Calu3 (cell line): ENCODE data around the gene ELAPOR1. TPM values are rescaled to one million over a fixed set of nuclear protein-coding genes. Genes with fewer than 3 reads are reported as not detected.

Experiments used
- BruUV-seq: library from RNA; stranded (reverse); fragments of 400-500 nt; replicated peaks from 2 replicates; lab custom pipeline; 2021; lab: Mats Ljungman, UMichigan
- CTCF ChIA-PET: fragments of 300-600 bp; sonication (Branson Sonifier 250); formaldehyde crosslinking; loops from one replicate; lab custom pipeline; 2022; ENCODE audit warnings: antibody characterized with exemption; lab: Charles Lee
- DNase-seq: peaks from one replicate; pipeline ENCODE4 v3.0.0; 2022
- H3K27ac Mint-ChIP-seq: one replicate; pipeline ENCODE4 v1.8.0; 2022; ENCODE audit warnings: mixed read lengths; ENCODE audit not compliant: unreplicated experiment
- H3K27me3 Mint-ChIP-seq: one replicate; pipeline ENCODE4 v1.8.0; 2022; ENCODE audit warnings: mixed read lengths; ENCODE audit not compliant: unreplicated experiment
- H3K36me3 Mint-ChIP-seq: one replicate; pipeline ENCODE4 v1.8.0; 2022; ENCODE audit warnings: mild to moderate bottlenecking, moderate library complexity, mixed read lengths; ENCODE audit not compliant: insufficient read depth, unreplicated experiment
- H3K4me1 Mint-ChIP-seq: one replicate; pipeline ENCODE4 v1.8.0; 2022; ENCODE audit warnings: mild to moderate bottlenecking, low read depth, mixed read lengths; ENCODE audit not compliant: unreplicated experiment
- H3K4me3 Mint-ChIP-seq: one replicate; pipeline ENCODE4 v1.8.0; 2022; ENCODE audit warnings: mild to moderate bottlenecking, low read depth, moderate library complexity, mixed read lengths; ENCODE audit not compliant: unreplicated experiment
- H3K9me3 Mint-ChIP-seq: one replicate; pipeline ENCODE4 v1.8.0; 2022; ENCODE audit warnings: low read depth, mixed read lengths; ENCODE audit not compliant: unreplicated experiment
- CTCF ChIP-seq: fragments of 200-600 bp; IDR thresholded peaks from one replicate; pipeline ENCODE4 v1.8.0; 2022; ENCODE audit warnings: antibody characterized with exemption; ENCODE audit not compliant: unreplicated experiment
- intact Hi-C: fragments of 100-400 bp; cut with micrococcal nuclease; formaldehyde crosslinking; loops from one replicate; pipeline ENCODE4 v1.10.0; 2022; ENCODE audit not compliant: unreplicated experiment
- total RNA-seq: library from RNA; stranded (reverse); gene quantifications from 2 replicates; pipeline ENCODE4 v1.2.3, GENCODE V29; 2022

Gene ELAPOR1
- total RNA-seq, 1 experiment from 2014 or later, result 0.45 TPM

GRCh38 chr1:109156916-109157385 lies 43.0 kb downstream of the ELAPOR1 start:
- intact Hi-C loops, result loop anchor here (2.0 to 5.0 kb wide), 2 partner anchors 24 to 35 kb away; no protein-coding TSS in a partner anchor

GRCh38 chr1:109158433-109158832 lies 44.5 kb downstream of the ELAPOR1 start:
- Mint-ChIP-seq H3K9me3 (no peaks in the 10 kb centered on the region), H3K4me3 (no peak overlapping the region), H3K4me1 (no peaks in the 10 kb centered on the region), H3K27me3 (peaks cover 12% of the 10 kb centered on the region), H3K36me3 (no peaks in the 10 kb centered on the region), H3K27ac (no peak overlapping the region)
- intact Hi-C loops, result loop anchor here (5.0 kb wide), 1 partner anchor 34 kb away; no protein-coding TSS in a partner anchor
- no peak for TF ChIP-seq CTCF
- no peak for DNase-seq
- no TSS peak for BruUV-seq
- CTCF ChIA-PET, result no interaction called here

More at GRCh38 chr1:109156916-109157385, 43.0 kb downstream of the ELAPOR1 start:
- Mint-ChIP-seq H3K4me3 (no peak overlapping the region), H3K36me3 (no peaks in the 10 kb centered on the region), H3K4me1 (peaks cover 9% of the 10 kb centered on the region), H3K9me3 (no peaks in the 10 kb centered on the region), H3K27me3 (no peaks in the 10 kb centered on the region), H3K27ac (no peak overlapping the region)
- BruUV-seq, result no TSS peak
- TF ChIP-seq CTCF, result no peak
- CTCF ChIA-PET, result no interaction called here
- peak; percentile 26 for DNase-seq

GRCh38 chr1:109159326-109159725 lies 45.4 kb downstream of the ELAPOR1 start:
- DNase-seq, result no peak
- Mint-ChIP-seq H3K4me3 (no peak overlapping the region), H3K9me3 (no peaks in the 10 kb centered on the region), H3K4me1 (no peaks in the 10 kb centered on the region), H3K36me3 (no peaks in the 10 kb centered on the region), H3K27me3 (peaks cover 13% of the 10 kb centered on the region), H3K27ac (no peak overlapping the region)
- CTCF ChIA-PET, result no interaction called here
- no TSS peak for BruUV-seq
- no peak for TF ChIP-seq CTCF
- intact Hi-C loops, result loop anchor here (5.0 kb wide), 1 partner anchor 33 kb away; no protein-coding TSS in a partner anchor

- intact Hi-C loops, result no loop called here
- peaks cover 13% of the 10 kb centered on the region for H3K27me3 Mint-ChIP-seq
- H3K4me3 Mint-ChIP-seq, result no peak overlapping the region
- H3K4me1 Mint-ChIP-seq, result no peaks in the 10 kb centered on the region
- CTCF ChIA-PET, result no interaction called here
- DNase-seq, result no peak
- no peak for TF ChIP-seq CTCF
- no peaks in the 10 kb centered on the region for H3K9me3 Mint-ChIP-seq
- H3K27ac Mint-ChIP-seq, result no peak overlapping the region
- no peaks in the 10 kb centered on the region for H3K36me3 Mint-ChIP-seq
- no TSS peak for BruUV-seq
These were observed 46.3 kb downstream of the ELAPOR1 start for GRCh38 chr1:109160071-109160840.
